K562 (cell line): Measurements from ENCODE around the gene SOAT2. TPM values are rescaled to one million over a fixed set of nuclear protein-coding genes. Genes with fewer than 3 reads are reported as not detected.

ENCODE experiments used
- ATF7 ChIP-seq: fragments of 450-650 bp; IDR thresholded peaks from 2 replicates; pipeline ENCODE4 v1.7.1; 2014; ENCODE audit warnings: mild to moderate bottlenecking, moderate library complexity
- DPF2 ChIP-seq: fragments of 450-650 bp; IDR thresholded peaks from 2 replicates; pipeline ENCODE4 v1.6.1; 2016
- EGR1 ChIP-seq: fragments of 450-650 bp; conservative IDR thresholded peaks from 2 replicates; pipeline ENCODE4 v1.6.1; 2017; ENCODE audit warnings: mild to moderate bottlenecking
- ERF ChIP-seq: fragments of 450-650 bp; formaldehyde crosslinking; IDR thresholded peaks from 2 replicates; pipeline ENCODE4 v1.4.0; 2020; ENCODE audit warnings: mild to moderate bottlenecking, mixed read lengths
- FOSL1 ChIP-seq: fragments of 200-800 bp; sonication (Bioruptor generic); conservative IDR thresholded peaks from 2 replicates; pipeline ENCODE4 v1.6.1; 2016; ENCODE audit warnings: missing genetic modification characterization, missing compliant biosample characterization
- FOXM1 ChIP-seq, 2 experiments: fragments of 450-650 bp in 1 of 2; sonication (generic) in 1 of 2; formaldehyde crosslinking in 1 of 2; IDR thresholded peaks; 2 replicates each; pipeline versions ENCODE4 v1.6.1 to v1.9.0; 2017 to 2022; ENCODE audit warnings: low read depth in 2 of 2, mild to moderate bottlenecking in 2 of 2, missing genetic modification reagents in 1 of 2, moderate library complexity in 1 of 2
- HDAC3 ChIP-seq: fragments of 450-650 bp; IDR thresholded peaks from 2 replicates; pipeline ENCODE4 v1.6.1; 2018; ENCODE audit warnings: borderline replicate concordance, mild to moderate bottlenecking, moderate library complexity; ENCODE audit not compliant: partially characterized antibody
- HIVEP1 ChIP-seq: fragments of 250-450 bp; sonication (Bioruptor Pico); IDR thresholded peaks from 2 replicates; pipeline ENCODE4 v1.4.0; 2020; ENCODE audit warnings: mild to moderate bottlenecking
- HLTF ChIP-seq: fragments of 450-650 bp; IDR thresholded peaks from 2 replicates; pipeline ENCODE4 v1.6.1; 2016
- PKNOX1 ChIP-seq: fragments of 450-650 bp; IDR thresholded peaks from 2 replicates; pipeline ENCODE4 v1.6.1; 2016
- POLR2A ChIP-seq: fragments of 450-650 bp; conservative IDR thresholded peaks from 2 replicates; pipeline ENCODE4 v1.6.1; 2016
- POLR2G ChIP-seq: fragments of 200-400 bp; formaldehyde crosslinking; IDR thresholded peaks from 2 replicates; pipeline ENCODE4 v1.6.1; 2017; ENCODE audit warnings: low read depth, mild to moderate bottlenecking, antibody characterized with exemption, low read length, moderate library complexity
- RFX7 ChIP-seq: fragments of 250-450 bp; sonication (Bioruptor Pico); IDR thresholded peaks from 2 replicates; pipeline ENCODE4 v1.5.1; 2021; ENCODE audit warnings: mild to moderate bottlenecking
- RUNX1 ChIP-seq: sonication (generic); IDR thresholded peaks from 2 replicates; pipeline ENCODE4 v1.6.1; 2016; ENCODE audit warnings: antibody characterized with exemption, low read depth
- SMARCA4 ChIP-seq: fragments of 450-650 bp; IDR thresholded peaks from 2 replicates; pipeline ENCODE4 v1.6.1; 2016
- SMARCE1 ChIP-seq: fragments of 450-650 bp; IDR thresholded peaks from 2 replicates; pipeline ENCODE4 v1.7.1; 2016; ENCODE audit warnings: mild to moderate bottlenecking
- SOX6 ChIP-seq: fragments of 450-650 bp; IDR thresholded peaks from 2 replicates; pipeline ENCODE4 v1.6.1; 2014; ENCODE audit warnings: mild to moderate bottlenecking
- TAF1 ChIP-seq: IDR thresholded peaks from 2 replicates; pipeline ENCODE4 v1.6.1; 2011; ENCODE audit warnings: mild to moderate bottlenecking, low read length, moderate library complexity; ENCODE audit not compliant: insufficient read depth, control insufficient read depth, severe bottlenecking; ENCODE audit errors: extremely low read depth
- TARDBP ChIP-seq: fragments of 450-650 bp; IDR thresholded peaks from 2 replicates; pipeline ENCODE4 v1.6.1; 2016
- ZEB2 ChIP-seq: fragments of 450-650 bp; IDR thresholded peaks from 2 replicates; pipeline ENCODE4 v1.6.1; 2016
- ZNF175 ChIP-seq: fragments of 200-800 bp; sonication (Bioruptor generic); IDR thresholded peaks from 2 replicates; pipeline ENCODE4 v1.6.1; 2016; ENCODE audit warnings: low read depth, mild to moderate bottlenecking, missing genetic modification characterization, missing compliant biosample characterization
- ZNF3 ChIP-seq: fragments of 250-450 bp; sonication (Bioruptor Pico); IDR thresholded peaks from 2 replicates; pipeline ENCODE4 v1.5.0; 2021; ENCODE audit warnings: mild to moderate bottlenecking, moderate library complexity
- polyA plus RNA-seq, 8 experiments: library from polyadenylated mRNA; depleted of rRNA in 4 of 8; stranded (reverse) in 5 of 8; unstranded in 3 of 8; fragments of >200 nt; fragmentation: Nextera tagmentation in 2 of 8; fragmentation: Illumina TruSeq in 1 of 8; extraction: Ambion mirVana in 2 of 8; extraction: Trizol in 1 of 8; gene quantifications; 2 replicates each; pipeline versions ENCODE4 v1.2.1 to v1.2.3, GENCODE V29; 2011 to 2014; ENCODE audit warnings: inconsistent platforms in 1 of 8, missing spikeins in 1 of 8
- total RNA-seq, 7 experiments: library from RNA; depleted of rRNA in 6 of 7; stranded (reverse); fragments of >200 nt in 6 of 7; fragmentation: Illumina TruSeq in 2 of 7; extraction: Trizol in 2 of 7; gene quantifications; 2 replicates each; pipeline versions ENCODE4 v1.2.1 to v1.2.3, GENCODE V29; 2011 to 2021; ENCODE audit warnings: low replicate concordance in 1 of 7
- TF ChIP-seq, protein P1 (sequence below), 2 experiments: fragments of 450-650 bp; IDR thresholded peaks; 2 replicates each; pipeline ENCODE4 v1.6.1; 2016
- TF ChIP-seq, protein P2 (sequence below): fragments of 200-400 bp; formaldehyde crosslinking; IDR thresholded peaks from 2 replicates; pipeline ENCODE4 v1.6.1; 2017; ENCODE audit warnings: mild to moderate bottlenecking, low read depth, low read length, moderate library complexity
- TF ChIP-seq, protein P3 (sequence below): fragments of 450-650 bp; IDR thresholded peaks from 2 replicates; pipeline ENCODE4 v1.7.0; 2016; ENCODE audit warnings: borderline replicate concordance

SOAT2 gene
- total and polyA plus RNA-seq, 9 of the 15 experiments (the other 6 are each of a cell fraction or from before 2014, with no cell fraction given): 0.04 TPM; not detected in 8

GRCh38 chr12:53054112-53054878 lies 49.0 kb upstream of the SOAT2 start (continued):
- TF ChIP-seq PKNOX1 (peak; percentile 84), HIVEP1 (CRISPR knock-in tag) (no peak), SMARCE1 (peak; percentile 30; the same call in 1 of the 2 replicates), FOXM1 (IDR thresholded peaks at IDR 0.05; ENCODE audit: low read depth) (no peak), FOXM1 (CRISPR knock-in tag; IDR thresholded peaks at IDR 0.05; ENCODE audit: low read depth) (no peak), TAF1 (peak; percentile 37), POLR2G (peak; percentile 77), ZNF175 (0 out of 2 replicates have a peak, but pooled peaks have one; percentile 49), ZNF3 (no peak), POLR2A (peak; percentile 80), RUNX1 (0 out of 2 replicates have a peak, but pooled peaks have one; percentile 28), HDAC3 (no peak), FOSL1 (tag) (peak; percentile 34; the same call in 1 of the 2 replicates), TARDBP (no peak), SMARCA4 (peak; percentile 41; the same call in 1 of the 2 replicates), RFX7 (no peak), SOX6 (peak; percentile 16; the same call in 1 of the 2 replicates), ZEB2 (peak; percentile 82), ERF (no peak), DPF2 (0 out of 2 replicates have a peak, but pooled peaks have one; percentile 35), ATF7 (peak; percentile 96), HLTF (no peak), EGR1 (peak; percentile 46)
- TF ChIP-seq, protein P1, sequence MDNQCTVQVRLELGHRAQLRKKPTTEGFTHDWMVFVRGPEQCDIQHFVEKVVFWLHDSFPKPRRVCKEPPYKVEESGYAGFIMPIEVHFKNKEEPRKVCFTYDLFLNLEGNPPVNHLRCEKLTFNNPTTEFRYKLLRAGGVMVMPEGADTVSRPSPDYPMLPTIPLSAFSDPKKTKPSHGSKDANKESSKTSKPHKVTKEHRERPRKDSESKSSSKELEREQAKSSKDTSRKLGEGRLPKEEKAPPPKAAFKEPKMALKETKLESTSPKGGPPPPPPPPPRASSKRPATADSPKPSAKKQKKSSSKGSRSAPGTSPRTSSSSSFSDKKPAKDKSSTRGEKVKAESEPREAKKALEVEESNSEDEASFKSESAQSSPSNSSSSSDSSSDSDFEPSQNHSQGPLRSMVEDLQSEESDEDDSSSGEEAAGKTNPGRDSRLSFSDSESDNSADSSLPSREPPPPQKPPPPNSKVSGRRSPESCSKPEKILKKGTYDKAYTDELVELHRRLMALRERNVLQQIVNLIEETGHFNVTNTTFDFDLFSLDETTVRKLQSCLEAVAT (IDR thresholded peaks at IDR 0.05): peak in 1 of 2 experiments; percentile 78; a peak in 1 of 4 replicates
- TF ChIP-seq, protein P2, sequence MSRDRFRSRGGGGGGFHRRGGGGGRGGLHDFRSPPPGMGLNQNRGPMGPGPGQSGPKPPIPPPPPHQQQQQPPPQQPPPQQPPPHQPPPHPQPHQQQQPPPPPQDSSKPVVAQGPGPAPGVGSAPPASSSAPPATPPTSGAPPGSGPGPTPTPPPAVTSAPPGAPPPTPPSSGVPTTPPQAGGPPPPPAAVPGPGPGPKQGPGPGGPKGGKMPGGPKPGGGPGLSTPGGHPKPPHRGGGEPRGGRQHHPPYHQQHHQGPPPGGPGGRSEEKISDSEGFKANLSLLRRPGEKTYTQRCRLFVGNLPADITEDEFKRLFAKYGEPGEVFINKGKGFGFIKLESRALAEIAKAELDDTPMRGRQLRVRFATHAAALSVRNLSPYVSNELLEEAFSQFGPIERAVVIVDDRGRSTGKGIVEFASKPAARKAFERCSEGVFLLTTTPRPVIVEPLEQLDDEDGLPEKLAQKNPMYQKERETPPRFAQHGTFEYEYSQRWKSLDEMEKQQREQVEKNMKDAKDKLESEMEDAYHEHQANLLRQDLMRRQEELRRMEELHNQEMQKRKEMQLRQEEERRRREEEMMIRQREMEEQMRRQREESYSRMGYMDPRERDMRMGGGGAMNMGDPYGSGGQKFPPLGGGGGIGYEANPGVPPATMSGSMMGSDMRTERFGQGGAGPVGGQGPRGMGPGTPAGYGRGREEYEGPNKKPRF: no peak
- TF ChIP-seq, protein P3, sequence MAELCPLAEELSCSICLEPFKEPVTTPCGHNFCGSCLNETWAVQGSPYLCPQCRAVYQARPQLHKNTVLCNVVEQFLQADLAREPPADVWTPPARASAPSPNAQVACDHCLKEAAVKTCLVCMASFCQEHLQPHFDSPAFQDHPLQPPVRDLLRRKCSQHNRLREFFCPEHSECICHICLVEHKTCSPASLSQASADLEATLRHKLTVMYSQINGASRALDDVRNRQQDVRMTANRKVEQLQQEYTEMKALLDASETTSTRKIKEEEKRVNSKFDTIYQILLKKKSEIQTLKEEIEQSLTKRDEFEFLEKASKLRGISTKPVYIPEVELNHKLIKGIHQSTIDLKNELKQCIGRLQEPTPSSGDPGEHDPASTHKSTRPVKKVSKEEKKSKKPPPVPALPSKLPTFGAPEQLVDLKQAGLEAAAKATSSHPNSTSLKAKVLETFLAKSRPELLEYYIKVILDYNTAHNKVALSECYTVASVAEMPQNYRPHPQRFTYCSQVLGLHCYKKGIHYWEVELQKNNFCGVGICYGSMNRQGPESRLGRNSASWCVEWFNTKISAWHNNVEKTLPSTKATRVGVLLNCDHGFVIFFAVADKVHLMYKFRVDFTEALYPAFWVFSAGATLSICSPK: peak; percentile 71; the same call in 1 of the 2 replicates
